ENCODE measurements around the gene PRKCA.

DNA sequence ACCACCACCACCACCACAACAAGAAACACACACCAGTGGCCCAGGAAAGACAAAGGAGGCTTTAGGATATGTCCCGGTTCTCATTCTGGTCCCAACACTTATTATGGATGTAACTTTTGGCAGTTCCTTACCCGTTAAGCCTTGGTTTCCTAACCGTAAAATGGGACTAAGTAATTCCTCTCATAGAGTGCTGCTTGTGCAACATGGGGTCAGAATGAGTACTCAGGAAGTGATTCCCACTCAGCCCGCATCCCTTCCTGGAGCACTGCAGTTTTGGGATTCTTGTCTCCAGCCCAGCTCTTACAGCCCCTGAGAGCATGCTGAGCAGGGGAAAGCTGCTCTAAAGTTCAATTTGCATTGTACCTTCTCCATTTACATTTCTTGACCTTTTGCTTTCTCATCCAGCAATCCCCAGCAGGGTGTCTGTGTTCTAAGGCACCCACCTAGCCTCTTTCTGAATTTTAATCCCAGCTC lies 262.6 kb downstream of the PRKCA start:
- TF ChIP-seq BACH2 (CRISPR knock-in tag; IDR thresholded peaks at IDR 0.05; ENCODE audit: borderline replicate concordance) (no peak), SNAI2 (CRISPR knock-in tag; IDR thresholded peaks at IDR 0.05) (no peak), ZFP30 (CRISPR knock-in tag; IDR thresholded peaks at IDR 0.05) (no peak), ZFP3 (CRISPR knock-in tag; IDR thresholded peaks at IDR 0.05) (no peak), ESRRG (CRISPR knock-in tag; IDR thresholded peaks at IDR 0.05) (no peak), RARB (CRISPR knock-in tag; IDR thresholded peaks at IDR 0.05) (no peak), ZNF70 (CRISPR knock-in tag; IDR thresholded peaks at IDR 0.05) (no peak), OSR1 (CRISPR knock-in tag; IDR thresholded peaks at IDR 0.05) (no peak), ZNF8 (CRISPR knock-in tag; IDR thresholded peaks at IDR 0.05) (no peak), PPARA (CRISPR knock-in tag; IDR thresholded peaks at IDR 0.05; ENCODE audit: borderline replicate concordance) (no peak)
- TF ChIP-seq, protein P1, sequence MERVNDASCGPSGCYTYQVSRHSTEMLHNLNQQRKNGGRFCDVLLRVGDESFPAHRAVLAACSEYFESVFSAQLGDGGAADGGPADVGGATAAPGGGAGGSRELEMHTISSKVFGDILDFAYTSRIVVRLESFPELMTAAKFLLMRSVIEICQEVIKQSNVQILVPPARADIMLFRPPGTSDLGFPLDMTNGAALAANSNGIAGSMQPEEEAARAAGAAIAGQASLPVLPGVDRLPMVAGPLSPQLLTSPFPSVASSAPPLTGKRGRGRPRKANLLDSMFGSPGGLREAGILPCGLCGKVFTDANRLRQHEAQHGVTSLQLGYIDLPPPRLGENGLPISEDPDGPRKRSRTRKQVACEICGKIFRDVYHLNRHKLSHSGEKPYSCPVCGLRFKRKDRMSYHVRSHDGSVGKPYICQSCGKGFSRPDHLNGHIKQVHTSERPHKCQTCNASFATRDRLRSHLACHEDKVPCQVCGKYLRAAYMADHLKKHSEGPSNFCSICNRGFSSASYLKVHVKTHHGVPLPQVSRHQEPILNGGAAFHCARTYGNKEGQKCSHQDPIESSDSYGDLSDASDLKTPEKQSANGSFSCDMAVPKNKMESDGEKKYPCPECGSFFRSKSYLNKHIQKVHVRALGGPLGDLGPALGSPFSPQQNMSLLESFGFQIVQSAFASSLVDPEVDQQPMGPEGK (CRISPR knock-in tag; IDR thresholded peaks at IDR 0.05; ENCODE audit: borderline replicate concordance): no peak
